HPDE6-E6E7 (cell line): ENCODE data around the gene NCOA7.

Experiments
- DNase-seq: peaks from one replicate; pipeline ENCODE4 v3.0.0; 2011; ENCODE audit warnings: missing footprints; ENCODE audit errors: extremely low spot score

Gene NCOA7

DNA sequence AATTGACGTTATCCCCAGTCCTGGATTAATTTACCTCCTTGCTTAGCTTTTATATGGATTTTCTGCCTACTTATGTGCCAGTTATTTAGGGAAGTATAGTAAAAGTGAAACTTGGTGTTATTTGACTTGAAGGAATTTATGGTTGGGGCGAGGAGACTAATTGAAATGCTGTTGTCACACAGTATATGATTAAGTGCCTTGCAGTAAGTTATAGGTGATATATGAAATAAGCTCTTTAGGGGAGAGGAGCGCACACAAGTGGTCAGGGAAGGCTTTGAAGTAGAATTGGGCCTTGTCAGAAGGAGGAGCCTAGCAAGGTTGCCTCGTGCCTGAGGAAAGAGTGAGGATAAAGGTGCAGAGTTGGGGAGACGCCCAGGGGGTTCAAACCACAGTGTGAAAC, 20.5 kb downstream of the NCOA7 start:
- DNase-seq = no peak

DNA sequence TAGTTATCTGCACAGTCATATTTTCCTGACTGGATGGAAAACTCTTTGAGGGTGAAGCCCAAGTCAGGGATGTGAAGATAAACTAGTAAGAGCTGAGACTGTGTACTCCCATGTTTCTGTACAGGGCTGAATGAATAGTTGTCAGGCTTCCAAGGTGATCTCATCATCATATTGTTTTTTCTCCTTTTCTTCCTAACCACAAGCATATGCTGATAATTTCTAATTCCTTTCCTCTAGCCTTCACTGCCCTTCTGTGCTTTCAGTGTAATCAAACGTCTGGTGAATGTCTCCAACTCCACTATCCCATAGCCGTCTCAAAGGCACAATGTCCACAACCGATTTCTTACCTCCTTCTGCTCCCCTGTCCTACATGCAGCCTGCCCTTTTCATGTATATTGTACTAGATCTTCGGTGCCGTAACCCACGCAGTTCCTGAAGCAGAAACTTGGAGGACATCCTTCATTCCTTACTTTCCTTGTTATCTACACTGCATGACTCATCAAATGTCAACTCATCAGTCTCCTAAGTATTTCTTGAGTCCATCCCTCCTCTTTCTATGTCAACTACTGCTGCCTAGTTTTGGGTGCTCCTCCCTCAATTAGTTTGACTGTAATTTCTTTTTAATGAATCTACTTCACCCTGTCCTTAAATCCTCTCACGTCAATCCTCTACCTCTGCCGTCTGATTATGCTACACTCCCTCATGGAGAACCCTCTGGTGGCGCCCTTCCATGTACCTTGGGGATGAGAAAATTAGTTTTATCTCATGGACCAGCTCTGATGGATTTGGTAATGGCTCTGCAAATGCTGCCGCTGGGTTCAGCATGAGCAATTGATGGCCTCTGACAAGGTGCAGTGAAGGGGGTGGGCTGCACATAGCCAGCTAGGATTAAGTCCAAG, 21.9 kb downstream of the NCOA7 start:
- DNase-seq = peak; percentile 22

DNA sequence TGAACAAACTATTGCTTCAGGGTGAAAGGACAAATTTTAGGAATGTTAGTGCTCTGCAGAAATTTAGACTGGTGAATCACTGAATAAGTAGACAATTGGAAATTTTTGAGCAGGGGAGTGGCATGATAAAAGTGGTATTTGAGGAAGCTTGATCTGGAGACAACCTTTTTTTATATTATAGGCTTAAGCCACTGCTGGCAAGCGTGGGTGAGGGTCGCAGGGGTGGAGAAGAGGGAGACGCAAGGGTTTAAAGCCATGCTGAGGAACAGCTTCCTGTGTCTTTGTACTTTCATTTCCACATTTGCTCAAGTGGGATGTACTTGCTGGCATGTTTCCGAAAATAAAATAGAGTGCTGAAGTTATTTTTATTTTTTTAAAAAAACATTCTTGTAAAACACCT, 23.7 kb downstream of the NCOA7 start:
- no peak for DNase-seq

DNA sequence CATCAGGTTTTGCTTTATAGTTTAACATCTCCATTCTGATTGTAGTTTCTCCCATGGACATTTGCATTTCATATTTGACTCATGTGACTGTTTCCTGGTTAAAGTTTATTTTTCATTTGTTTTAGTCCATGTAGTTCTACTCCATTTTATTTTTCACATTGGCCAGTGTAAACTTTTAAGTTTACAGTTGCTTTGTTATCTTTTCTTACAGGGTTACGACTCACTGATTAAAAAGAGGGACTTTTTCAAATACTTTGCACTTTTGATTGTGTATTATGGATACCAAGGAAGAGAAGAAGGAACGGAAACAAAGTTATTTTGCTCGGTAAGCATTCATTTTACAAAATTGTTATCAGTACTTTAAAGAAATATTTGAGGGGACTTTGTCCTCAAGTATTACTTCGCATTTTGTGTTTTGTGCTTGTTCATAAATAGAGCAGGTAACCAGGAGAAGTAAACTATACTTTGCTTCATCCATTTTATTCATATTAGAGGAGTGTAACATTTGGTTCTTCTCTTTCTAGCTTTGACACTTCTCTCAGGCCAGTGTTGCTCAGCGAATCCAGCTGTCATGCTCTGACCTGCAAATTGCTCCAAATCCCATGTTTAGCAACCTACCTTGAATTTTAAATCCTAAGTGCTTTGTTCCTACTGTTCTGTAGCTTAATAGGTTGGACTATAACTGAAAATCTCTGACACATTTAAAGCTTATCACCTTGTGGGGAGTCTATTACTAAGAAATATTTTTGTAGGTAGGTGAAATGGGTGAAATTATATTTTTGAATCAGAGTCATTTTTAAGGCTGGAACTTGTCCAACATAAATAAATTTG, 24.5 kb downstream of the NCOA7 start:
- no peak for DNase-seq

DNA sequence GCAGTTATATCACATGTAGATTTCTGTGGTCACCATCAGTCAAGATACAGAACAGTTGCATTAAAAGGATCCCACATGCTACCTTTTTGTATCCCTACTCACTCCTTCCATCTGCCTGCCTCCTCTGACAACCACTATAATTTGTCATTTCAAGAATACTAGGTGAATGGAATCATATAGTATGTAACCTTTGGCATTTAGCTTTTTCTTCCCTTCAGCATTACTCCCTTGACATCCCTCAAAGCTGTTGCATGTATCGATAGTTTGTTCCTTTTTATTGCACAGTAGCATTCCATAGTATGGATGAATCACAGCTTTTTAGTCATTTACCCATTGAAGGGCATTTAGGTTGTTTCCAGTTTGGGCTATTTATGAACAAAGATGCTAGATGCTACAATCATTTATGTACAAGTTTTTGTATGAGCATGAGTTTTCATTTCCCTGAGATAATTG, 26.1 kb downstream of the NCOA7 start:
- no peak for DNase-seq

DNA sequence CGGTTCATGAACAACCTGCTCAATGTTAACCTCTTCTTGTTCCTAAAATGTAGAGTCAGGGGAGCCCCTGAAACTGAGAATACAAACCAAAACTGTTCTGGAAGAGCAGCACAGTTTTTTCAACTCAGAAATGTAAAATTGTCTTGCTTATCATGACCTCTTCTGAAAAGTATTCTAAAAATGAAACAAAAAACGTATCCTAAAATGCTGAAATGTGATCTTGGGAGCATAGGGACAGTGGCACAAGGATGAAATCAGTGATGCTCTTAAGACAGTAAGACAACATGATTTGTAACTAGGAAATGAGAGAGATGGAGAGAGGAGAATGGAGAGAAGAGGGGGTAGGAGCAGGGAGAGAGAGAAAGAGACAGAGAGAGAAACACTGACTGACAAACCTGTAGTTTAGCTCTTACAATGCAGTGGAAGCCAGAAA, 27.5 kb downstream of the NCOA7 start:
- no peak for DNase-seq

DNA sequence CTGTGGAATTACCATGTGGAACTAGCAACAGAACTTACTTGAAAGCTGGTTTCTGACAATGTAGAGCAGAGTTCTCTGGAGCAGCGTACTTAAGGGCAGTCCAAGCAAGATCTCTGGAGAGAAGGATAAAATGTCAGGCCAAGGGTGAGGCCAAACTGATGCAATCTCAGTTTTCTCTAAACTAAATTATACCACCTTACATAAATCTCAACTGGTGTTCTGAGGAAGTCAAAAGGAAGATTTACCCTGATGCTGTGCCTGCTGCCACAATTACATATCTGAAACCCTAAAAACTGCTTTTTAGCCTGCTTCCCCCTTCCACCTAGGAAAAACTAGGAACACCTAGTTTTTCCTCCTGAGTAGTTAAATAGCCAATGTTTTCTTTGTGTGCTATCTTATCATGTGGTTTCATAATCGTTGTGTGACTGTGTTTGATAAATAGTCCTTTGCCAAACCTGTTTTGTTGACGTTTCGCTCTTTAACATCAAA, 28.1 kb downstream of the NCOA7 start:
- DNase-seq = no peak

DNA sequence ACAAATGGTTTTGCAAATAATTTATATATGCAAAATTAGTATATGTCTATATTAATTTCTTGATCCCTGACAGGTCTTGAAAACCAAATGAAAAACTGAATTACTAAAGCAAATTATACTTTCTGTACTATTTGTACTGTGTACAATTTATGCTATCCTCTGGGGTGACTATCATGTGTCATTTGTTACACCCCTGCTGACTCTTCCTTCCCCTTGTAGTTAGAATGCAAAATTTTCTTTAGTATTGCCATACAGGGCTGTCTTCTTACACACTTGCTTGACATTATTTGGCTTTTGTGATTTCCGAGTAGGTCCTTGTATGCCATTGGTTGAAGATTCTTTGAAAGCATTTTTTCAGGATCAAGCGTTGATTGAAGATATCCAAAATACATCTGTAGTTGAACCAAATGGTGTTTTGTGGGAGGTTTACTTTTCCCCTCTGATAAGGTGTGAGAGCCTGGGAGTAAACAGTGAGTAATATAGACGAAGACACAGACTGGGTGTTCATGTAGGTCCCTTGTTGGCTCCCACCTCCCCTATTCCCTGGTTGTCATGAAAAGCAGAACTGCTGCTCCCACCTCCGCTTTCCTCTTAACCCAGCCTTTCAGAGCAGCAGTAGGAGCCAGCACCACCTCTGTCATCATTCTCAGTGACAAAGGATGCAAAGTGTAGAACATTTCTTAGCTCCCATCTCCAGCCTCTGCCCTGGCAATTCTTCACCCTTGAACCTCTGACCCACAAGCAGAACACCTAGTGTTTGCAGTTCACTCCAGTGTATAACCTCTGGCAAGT, 29.0 kb downstream of the NCOA7 start:
- no peak for DNase-seq

DNA sequence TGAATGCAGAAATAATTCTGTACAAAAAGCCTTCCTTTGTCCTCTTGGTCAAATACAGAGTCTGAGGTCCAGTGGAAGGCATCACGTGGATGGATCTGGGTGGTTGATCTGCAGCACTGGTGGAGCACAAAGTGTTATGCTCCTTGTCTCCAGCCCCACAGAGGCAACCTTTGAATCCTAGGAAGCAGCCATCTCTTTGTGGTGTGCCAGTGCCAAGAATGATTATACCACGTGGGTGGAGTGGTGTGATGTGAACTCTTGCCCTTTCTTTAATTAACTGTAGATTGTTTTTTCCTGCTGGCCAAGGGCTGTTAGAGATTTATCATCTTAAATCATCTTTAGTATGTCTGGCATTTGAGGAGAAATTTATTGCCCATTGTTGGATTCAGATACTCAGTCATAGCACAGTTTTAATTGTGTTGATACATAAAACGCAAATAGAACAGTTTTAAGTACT, 31.1 kb downstream of the NCOA7 start:
- no peak for DNase-seq

DNA sequence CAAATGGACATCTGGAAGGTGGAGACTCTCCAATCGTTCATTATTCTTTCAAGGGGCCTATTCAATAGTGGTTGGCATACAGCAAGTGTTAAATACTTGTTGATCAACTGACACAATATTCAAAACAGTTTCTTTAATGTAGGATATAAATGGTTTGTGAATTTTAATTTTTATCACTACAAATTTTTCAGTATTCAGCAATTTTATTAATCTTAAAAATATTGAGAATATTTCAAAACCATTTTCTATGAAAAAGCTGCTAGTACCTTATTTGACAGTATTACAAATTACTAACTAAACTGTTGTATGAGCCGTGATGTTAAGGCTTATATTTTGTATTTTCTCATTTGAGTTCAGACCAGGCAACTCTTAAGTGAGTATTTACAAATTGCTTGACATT, 32.4 kb downstream of the NCOA7 start:
- DNase-seq = no peak

DNA sequence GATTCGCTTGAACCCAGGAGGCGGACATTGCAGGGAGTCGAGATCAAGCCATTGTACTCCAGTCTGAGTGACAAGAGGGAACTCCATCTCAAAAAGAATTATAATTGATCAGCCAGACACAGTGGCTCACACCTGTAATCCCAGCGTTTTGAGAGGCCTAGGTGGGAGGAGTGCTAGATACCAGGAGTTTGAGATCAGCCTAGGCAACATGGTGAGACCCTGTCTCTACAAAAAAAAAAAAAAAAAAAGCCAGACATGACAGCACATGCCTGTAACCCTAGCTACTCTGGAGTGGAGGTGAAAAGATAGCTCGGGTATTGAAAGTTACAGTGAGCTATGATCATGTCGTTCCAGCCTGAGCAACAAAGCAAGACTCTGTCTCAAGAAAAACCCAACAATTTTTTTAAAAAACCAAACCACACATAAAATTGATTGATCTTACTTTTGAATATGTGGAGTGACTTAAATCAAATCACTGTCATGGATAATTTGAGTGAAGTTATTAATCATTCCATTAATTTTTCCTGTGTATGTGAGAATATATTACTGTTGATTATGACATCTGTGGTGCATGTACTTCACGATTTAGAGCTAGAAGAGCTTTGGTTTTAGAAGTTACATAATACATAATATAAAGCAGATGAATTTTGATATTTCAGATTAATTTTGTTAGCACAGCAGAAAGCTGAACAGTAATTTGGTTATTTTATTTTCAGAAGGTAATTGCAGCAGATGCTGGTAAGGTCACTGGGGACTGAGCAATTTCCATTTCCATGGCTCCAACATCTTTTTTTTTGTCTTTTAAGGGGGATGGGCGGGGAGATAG, 34.4 kb downstream of the NCOA7 start:
- DNase-seq = no peak

DNA sequence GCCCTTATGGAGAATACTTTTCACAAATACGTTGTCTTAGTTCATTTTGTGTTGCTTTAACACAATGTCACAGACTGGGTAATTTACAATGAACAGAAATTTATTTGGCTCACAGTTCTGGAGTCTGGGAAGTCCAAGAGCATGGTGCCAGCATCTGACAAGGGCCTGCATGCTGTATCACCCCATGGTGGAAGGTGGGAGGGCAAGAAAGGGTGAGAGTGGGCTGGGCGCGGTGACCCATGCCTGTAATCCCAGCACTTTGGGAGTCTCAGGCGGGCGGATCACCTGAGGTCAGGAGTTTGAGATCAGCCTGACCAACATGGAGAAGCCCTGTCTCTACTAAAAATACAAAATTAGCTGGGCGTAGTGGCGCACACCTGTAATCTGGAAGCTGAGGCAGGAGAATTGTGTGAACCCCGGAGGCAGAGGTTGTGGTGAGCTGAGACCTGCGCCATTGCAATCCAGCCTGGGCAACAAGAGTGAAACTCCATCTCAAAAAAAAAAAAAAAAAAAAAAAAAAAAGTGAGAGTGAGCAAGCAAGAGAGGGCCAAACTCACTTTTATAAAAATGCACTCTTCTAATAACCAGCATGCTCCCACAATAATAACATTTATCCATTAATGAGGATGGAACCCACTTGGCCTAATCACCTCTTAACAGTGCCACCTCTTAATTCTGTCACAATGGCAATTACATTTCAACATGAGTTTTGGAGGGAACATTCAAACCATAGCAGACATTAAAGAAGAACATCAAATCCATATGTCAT, 36.1 kb downstream of the NCOA7 start:
- DNase-seq = no peak

DNA sequence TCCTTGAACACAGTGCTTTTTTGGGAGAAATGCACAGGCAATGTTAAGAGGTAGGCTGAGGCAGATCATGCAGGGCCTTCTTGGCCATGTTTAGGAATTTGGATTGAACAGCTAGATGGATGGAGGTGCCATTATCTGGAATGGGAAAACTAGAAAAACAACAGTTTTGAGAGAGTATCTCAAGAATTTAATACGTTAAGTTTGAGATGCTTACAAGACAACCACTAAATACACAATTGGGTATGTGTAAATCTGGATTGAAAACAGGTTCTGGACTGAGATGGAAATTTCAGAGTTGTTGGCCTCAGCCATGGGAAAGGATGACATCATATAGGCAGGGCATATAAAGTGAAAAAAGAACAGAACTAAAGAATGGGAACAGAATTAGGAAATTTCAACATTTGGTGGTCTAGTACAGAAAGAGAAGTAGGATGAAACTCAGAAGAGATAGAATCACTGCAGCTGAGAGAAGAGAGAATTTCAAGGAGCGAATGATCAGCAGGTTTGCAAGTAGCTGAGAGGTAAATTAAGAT, 37.1 kb downstream of the NCOA7 start:
- DNase-seq = no peak

DNA sequence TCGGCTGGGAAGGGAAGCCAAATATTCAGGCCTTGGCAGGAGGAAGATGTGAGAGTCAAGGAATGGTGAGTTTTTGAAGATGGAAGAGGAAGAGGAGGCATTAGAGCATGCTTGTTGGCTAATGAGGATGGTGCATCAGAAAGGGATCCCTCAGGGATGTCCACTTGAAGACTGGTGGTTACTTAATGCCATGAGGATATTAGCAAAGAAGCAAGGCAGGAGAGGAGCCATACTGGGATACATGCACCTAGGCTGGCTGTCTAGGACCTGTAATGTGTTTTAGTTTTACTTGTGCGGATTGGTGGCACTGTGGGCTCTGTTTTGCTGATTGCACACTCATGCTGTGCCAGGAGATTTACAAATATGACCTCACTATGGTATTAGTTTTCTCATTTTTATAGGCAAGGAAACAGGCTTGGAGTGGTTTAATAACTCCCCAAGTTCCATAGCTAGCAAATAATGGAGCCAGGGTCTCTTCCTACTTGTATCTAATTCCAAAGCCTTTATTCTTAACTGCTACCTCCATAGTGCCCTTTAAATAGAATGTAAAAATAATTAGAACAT, 37.8 kb downstream of the NCOA7 start:
- DNase-seq = no peak

DNA sequence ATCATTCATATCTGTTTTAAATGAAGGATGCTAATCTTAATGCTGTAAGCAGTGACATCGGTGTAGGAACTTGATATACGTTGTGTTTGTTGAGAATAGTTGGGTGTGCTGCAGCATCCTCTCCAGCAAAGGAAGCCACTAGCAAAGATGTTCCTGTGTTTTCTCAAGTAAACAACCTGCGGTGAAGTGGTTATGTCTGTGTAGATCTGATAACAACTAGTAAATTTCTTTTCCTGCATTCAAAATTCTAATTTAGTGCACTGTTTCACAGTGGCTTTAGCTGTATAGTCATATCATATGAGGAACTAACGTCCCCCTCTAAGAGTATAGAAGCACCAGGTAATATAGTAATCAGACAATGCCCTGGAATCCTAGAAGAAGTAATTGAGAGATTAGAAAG, 38.7 kb downstream of the NCOA7 start:
- no peak for DNase-seq

DNA sequence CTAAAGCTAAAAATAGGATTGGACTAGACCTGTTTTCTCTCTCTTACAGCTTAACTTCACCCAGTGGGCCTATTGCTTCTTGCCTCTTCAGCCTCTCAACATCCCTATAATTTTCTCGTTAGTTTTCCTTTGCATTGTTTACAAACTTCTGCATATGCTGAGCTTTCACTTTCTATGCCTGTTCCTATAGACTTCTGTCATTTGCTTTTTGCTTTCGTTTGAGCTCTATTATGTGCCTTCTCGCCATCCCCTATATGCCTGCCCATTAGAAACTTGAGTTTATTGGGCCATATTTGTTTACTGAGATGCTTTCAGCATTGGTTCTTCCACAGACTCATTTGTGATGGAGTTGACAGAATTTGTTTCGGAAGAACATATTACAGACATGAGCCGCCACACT, 40.9 kb downstream of the NCOA7 start:
- DNase-seq = no peak

DNA sequence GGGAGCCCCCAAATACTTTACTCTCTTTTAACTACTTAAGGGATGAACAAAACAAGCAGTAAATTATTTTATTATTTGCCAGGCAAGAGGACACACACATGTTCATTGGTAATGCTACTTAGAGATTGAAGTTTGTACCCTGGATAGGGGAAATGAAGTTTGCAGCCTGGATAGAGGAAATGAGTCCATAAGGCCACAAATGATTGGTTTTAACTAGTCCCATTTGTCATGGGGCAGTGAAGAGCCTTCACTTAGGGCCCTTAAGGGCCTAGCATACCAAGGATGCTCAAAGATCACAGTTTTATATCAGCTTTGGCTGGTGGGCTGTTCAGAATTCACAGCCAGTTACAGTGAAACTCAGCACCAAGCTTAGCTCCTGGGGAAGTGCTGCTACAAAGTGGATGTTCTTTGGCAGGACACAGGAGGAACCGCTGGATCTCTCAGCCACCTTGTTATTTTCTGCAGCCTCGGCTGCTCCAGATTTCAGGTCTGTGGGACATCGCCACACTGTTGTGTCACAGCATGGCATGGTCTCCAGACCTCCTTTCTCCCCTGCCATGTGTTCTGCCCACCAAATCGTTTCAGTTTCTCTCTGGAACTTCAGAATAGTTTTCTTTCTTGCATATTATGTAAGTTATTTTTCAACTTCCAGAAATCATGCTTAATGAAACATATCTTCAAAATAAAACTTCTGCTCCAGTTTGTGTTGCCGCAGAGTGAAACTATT, 41.8 kb downstream of the NCOA7 start:
- no peak for DNase-seq

DNA sequence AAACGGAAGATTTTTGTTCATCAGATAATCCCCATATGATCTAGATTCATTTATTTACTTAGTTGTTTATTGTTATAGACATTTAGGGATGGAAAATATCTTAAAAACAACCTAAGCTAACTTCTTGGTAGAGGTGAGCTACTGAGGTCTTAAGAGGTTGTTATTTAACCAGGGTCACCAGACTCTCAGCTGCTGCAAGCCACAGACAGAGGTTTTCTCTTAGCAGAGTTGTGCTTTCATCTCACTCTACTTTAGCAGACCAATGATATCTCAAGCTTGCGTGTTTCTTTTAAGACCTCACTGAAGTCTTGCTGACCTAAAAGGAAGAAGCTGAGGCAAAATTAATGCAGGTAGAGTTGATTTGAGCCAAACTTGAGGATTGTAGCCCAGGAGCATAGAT, 43.6 kb downstream of the NCOA7 start:
- DNase-seq = no peak

DNA sequence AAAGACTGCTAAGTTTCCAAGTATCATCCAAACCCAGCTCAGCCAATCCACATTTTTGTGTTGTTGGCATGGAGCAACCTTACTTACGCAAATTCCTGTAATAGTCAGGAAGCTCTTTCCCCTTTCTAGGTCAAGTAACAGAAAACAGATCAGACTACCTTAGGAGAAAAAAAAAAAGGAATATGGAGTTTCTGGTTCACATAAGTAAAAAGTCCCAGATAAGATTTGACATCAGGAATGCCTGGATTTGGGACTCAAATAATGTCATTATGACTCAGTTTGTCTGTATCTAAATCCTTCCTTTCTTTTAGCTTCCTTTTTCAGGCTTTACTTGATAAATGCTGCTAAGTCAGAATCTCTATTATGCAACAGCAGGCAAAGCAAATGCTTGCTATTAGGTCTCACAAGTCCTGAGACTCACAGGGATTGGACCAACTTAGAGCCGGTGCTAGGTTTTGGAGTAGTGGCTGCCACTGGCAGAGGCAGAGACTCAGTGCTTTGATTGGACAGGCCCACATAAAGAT, 44.5 kb downstream of the NCOA7 start:
- no peak for DNase-seq
